ENCODE results near the gene TPM1. TPM values are rescaled to one million over a fixed set of nuclear protein-coding genes. Genes with fewer than 3 reads are reported as not detected.

TPM1 gene
- total and polyA plus RNA-seq, 2 donors (not counting 1 experiment from before 2014, with no cell fraction given) = 5.5 to 20.3 TPM

- peaks cover 0 to 9% (median 0%) of the 10 kb centered on the region in 4 experiments for H3K27me3 ChIP-seq (replicated peaks in 1 of 4; ENCODE audit: control extremely low read depth in 1 of 4, control insufficient read depth in 3 of 4, insufficient read depth in 4 of 4, low read length in 3 of 4)
- no peak overlapping the region for H3K9ac ChIP-seq (ENCODE audit: low read length)
- H2AFZ ChIP-seq (ENCODE audit: insufficient read depth, low read depth, low read length, poor library complexity, severe bottlenecking) = no peak overlapping the region
- H3K4me3 Mint-ChIP-seq = no peak overlapping the region
- ChIA-PET POLR2A (no interaction called here), CTCF (interaction anchor here (1.3 kb wide), 1 partner anchor 10 kb away, joined by 5 read pairs; no protein-coding TSS in a partner anchor)
- H3K4me1 Mint-ChIP-seq = no peaks in the 10 kb centered on the region
- intact Hi-C loops (cut with micrococcal nuclease) = no loop called here
- H3K4me1 ChIP-seq (ENCODE audit: control insufficient read depth in 2 of 2, insufficient read depth in 2 of 2, low read length in 2 of 2) = no peaks in the 10 kb centered on the region
- H3K36me3 ChIP-seq (replicated peaks in 1 of 2; ENCODE audit: control extremely low read depth in 1 of 2, control insufficient read depth in 1 of 2, extremely low read depth in 1 of 2, insufficient read depth in 2 of 2, low read length in 1 of 2) = no peaks in the 10 kb centered on the region
- no peak overlapping the region for H3K4me2 ChIP-seq (replicated peaks; ENCODE audit: low read depth, low read length, poor library complexity, severe bottlenecking)
- peaks cover 10% of the 10 kb centered on the region for H3K27me3 Mint-ChIP-seq
- H3K27ac Mint-ChIP-seq = no peak overlapping the region
- H3K27ac ChIP-seq (ENCODE audit: low read length in 2 of 2) = no peak overlapping the region
- ATAC-seq (ENCODE audit: low read depth) (no peak), DNase-seq (no peak)
- H3K79me2 ChIP-seq (ENCODE audit: control insufficient read depth, insufficient read depth, low read length) = no peaks in the 10 kb centered on the region
- no peak overlapping the region for H3K4me3 ChIP-seq (ENCODE audit: control extremely low read depth in 1 of 5, extremely low read depth in 1 of 5, insufficient read depth in 1 of 5, low read depth in 2 of 5, low read length in 4 of 5)
- no peaks in the 10 kb centered on the region for H3K9me3 ChIP-seq (ENCODE audit: control extremely low read depth in 1 of 3, control insufficient read depth in 2 of 3, insufficient read depth in 1 of 3, low read length in 2 of 3)
- no peak for TF ChIP-seq EZH2 (IDR thresholded peaks at IDR 0.05; ENCODE audit: borderline replicate concordance, insufficient read depth, low read depth, low read length, poor library complexity, severe bottlenecking)
- TF ChIP-seq CTCF (IDR thresholded peaks at IDR 0.05) = no peak
- H4K20me1 ChIP-seq (ENCODE audit: control insufficient read depth, insufficient read depth, low read length, poor library complexity, severe bottlenecking) = no peaks in the 10 kb centered on the region
- H3K9me3 Mint-ChIP-seq (ENCODE audit: insufficient read depth) = no peaks in the 10 kb centered on the region
- no CpG with 5 or more reads among the region's 4 CpGs for WGBS (ENCODE audit: insufficient coverage)
Measured at GRCh38 chr15:63085289-63085688, 42.7 kb downstream of the TPM1 start.

- intact Hi-C loops (cut with micrococcal nuclease) = no loop called here
- TF ChIP-seq CTCF (IDR thresholded peaks at IDR 0.05) (no peak), EZH2 (IDR thresholded peaks at IDR 0.05; ENCODE audit: borderline replicate concordance, insufficient read depth, low read depth, low read length, poor library complexity, severe bottlenecking) (no peak)
- Histone ChIP-seq H3K27me3 (replicated peaks in 1 of 4; ENCODE audit: control extremely low read depth in 1 of 4, control insufficient read depth in 3 of 4, insufficient read depth in 4 of 4, low read length in 3 of 4) (peaks cover 0 to 2% (median 0%) of the 10 kb centered on the region in 4 experiments), H4K20me1 (ENCODE audit: control insufficient read depth, insufficient read depth, low read length, poor library complexity, severe bottlenecking) (no peaks in the 10 kb centered on the region), H2AFZ (ENCODE audit: insufficient read depth, low read depth, low read length, poor library complexity, severe bottlenecking) (no peak overlapping the region), H3K27ac (ENCODE audit: low read length in 2 of 2) (no peak overlapping the region), H3K9ac (ENCODE audit: low read length) (no peak overlapping the region), H3K79me2 (ENCODE audit: control insufficient read depth, insufficient read depth, low read length) (no peaks in the 10 kb centered on the region), H3K9me3 (ENCODE audit: control extremely low read depth in 1 of 3, control insufficient read depth in 2 of 3, insufficient read depth in 1 of 3, low read length in 2 of 3) (no peaks in the 10 kb centered on the region), H3K4me2 (replicated peaks; ENCODE audit: low read depth, low read length, poor library complexity, severe bottlenecking) (no peak overlapping the region), H3K4me3 (ENCODE audit: control extremely low read depth in 1 of 5, extremely low read depth in 1 of 5, insufficient read depth in 1 of 5, low read depth in 2 of 5, low read length in 4 of 5) (no peak overlapping the region), H3K4me1 (ENCODE audit: control insufficient read depth in 2 of 2, insufficient read depth in 2 of 2, low read length in 2 of 2) (no peaks in the 10 kb centered on the region), H3K36me3 (replicated peaks in 1 of 2; ENCODE audit: control extremely low read depth in 1 of 2, control insufficient read depth in 1 of 2, extremely low read depth in 1 of 2, insufficient read depth in 2 of 2, low read length in 1 of 2) (no peaks in the 10 kb centered on the region)
- DNase-seq (no peak), ATAC-seq (ENCODE audit: low read depth) (no peak)
- no peak overlapping the region for H3K27ac Mint-ChIP-seq
- H3K9me3 Mint-ChIP-seq (ENCODE audit: insufficient read depth) = no peaks in the 10 kb centered on the region
- H3K27me3 Mint-ChIP-seq = peaks cover 5% of the 10 kb centered on the region
- no peak overlapping the region for H3K4me3 Mint-ChIP-seq
- WGBS (ENCODE audit: insufficient coverage) = 100% methylated on average over 2 of the region's 4 CpGs
- CTCF ChIA-PET = no interaction called here
- no peaks in the 10 kb centered on the region for H3K4me1 Mint-ChIP-seq
- POLR2A ChIA-PET = no interaction called here
Measured at GRCh38 chr15:63086271-63086670, 43.7 kb downstream of the TPM1 start.

Measured in B cell (primary cell).